Left lung (tissue), 10 donors: ENCODE measurements around the gene ERC2. TPM values are rescaled to one million over a fixed set of nuclear protein-coding genes. Genes with fewer than 3 reads are reported as not detected.

Experiments used
- ATAC-seq: fragments of 200-7000 bp; cut with Tn5 transposase; one replicate; pipeline ENCODE4 v1.9.1; 2020; ENCODE audit warnings: moderate library complexity
- DNase-seq, 4 donors: peaks; one replicate each; pipeline ENCODE4 v3.0.0-alpha.2; 2013 to 2020
- H3K27ac ChIP-seq, 2 donors: fragments of 200-600 bp; sonication (generic) in 1 of 2; one replicate each; pipeline versions ENCODE4 v1.5.0 to v1.8.0; 2020 to 2021
- H3K27me3 ChIP-seq, 2 donors: fragments of 200-600 bp; sonication (generic) in 1 of 2; one replicate each; pipeline versions ENCODE4 v1.5.0 to v1.8.0; 2020 to 2021
- H3K36me3 ChIP-seq, 2 donors: fragments of 200-600 bp; sonication (generic) in 1 of 2; one replicate each; pipeline versions ENCODE4 v1.5.0 to v1.8.0; 2020 to 2021
- H3K4me1 ChIP-seq, 2 donors: fragments of 200-600 bp; one replicate each; pipeline ENCODE4 v1.8.0; 2021
- H3K4me3 ChIP-seq, 2 donors: fragments of 200-600 bp; sonication (generic) in 1 of 2; one replicate each; pipeline versions ENCODE4 v1.5.0 to v1.8.0; 2020 to 2021; ENCODE audit warnings: mild to moderate bottlenecking in 1 of 2
- H3K9me3 ChIP-seq, 2 donors: fragments of 200-600 bp; sonication (generic) in 1 of 2; one replicate each; pipeline versions ENCODE4 v1.5.0 to v1.8.0; 2020 to 2021
- CTCF ChIP-seq, 2 donors: fragments of 200-600 bp; sonication (generic) in 1 of 2; IDR thresholded peaks; one replicate each; pipeline versions ENCODE4 v1.5.0 to v1.8.0; 2021; ENCODE audit warnings: antibody characterized with exemption in 2 of 2
- intact Hi-C, 2 donors: fragments of 100-400 bp; cut with DNase I; formaldehyde crosslinking; loops; one replicate each; pipeline versions ENCODE4 v1.11.2 to v1.14.2; 2022
- polyA plus RNA-seq, 6 donors: library from polyadenylated mRNA; unstranded; fragments of 120-200 nt; gene quantifications; one replicate each; pipeline ENCODE4 v1.2.1, GENCODE V29; 2013; ENCODE audit not compliant: insufficient read length in 6 of 6
- total RNA-seq, 2 donors: library from RNA; stranded (reverse); fragmentation: NEBNext Ultra II Directional; extraction: Animal tissue kit (Norgen Biotek cat#: 25700); gene quantifications; one replicate each; pipeline ENCODE4 v1.2.1, GENCODE V29; 2021
- donor health status: DM: no; HTN: yes; CAD: no.
- donor health status: DM: no; HTN: no; CAD: no.

ERC2 gene
- total and polyA plus RNA-seq, 8 donors: 1.6 to 3.3 (median 2.1) TPM

GRCh38 chr3:55490276-55490913 is 977.9 kb downstream of the ERC2 start:
- no peak overlapping the region for H3K27ac ChIP-seq
- no peak overlapping the region for H3K4me3 ChIP-seq
- H3K4me1 ChIP-seq: peaks cover 8 to 18% of the 10 kb centered on the region in 2 donors
- peaks cover 5 to 89% of the 10 kb centered on the region in 2 donors for H3K27me3 ChIP-seq
- no peak for TF ChIP-seq CTCF (IDR thresholded peaks at IDR 0.05)
- ATAC-seq (peak; percentile 43), DNase-seq (no peak)
- H3K36me3 ChIP-seq: no peaks in the 10 kb centered on the region
- intact Hi-C loops: no loop called here
- no peaks in the 10 kb centered on the region for H3K9me3 ChIP-seq

- intact Hi-C loops: loop anchor here in 1 of 2 donors (10.0 kb wide), 1 partner anchor 255 kb away; no protein-coding TSS in a partner anchor
- TF ChIP-seq CTCF (IDR thresholded peaks at IDR 0.05): no peak
- Histone ChIP-seq H3K27me3 (peaks cover 5 to 95% of the 10 kb centered on the region in 2 donors), H3K4me1 (peaks cover 8 to 18% of the 10 kb centered on the region in 2 donors), H3K9me3 (no peaks in the 10 kb centered on the region), H3K36me3 (no peaks in the 10 kb centered on the region), H3K27ac (no peak overlapping the region), H3K4me3 (no peak overlapping the region)
- peak; percentile 2 for ATAC-seq
- DNase-seq: peak in 1 of 4 donors; percentile 80
Measured at GRCh38 chr3:55489798-55490132, 978.5 kb downstream of the ERC2 start.

- intact Hi-C loops: loop anchor here in 1 of 2 donors (10.0 kb wide), 1 partner anchor 256 kb away; no protein-coding TSS in a partner anchor
- H3K4me3 ChIP-seq: peak overlapping the region; percentile 58 to 66
- ATAC-seq: peak; percentile 18
Measured at GRCh38 chr3:55488398-55489055, 979.7 kb downstream of the ERC2 start.

GRCh38 chr3:55487381-55488241 is 980.7 kb downstream of the ERC2 start:
- DNase-seq: peak in 1 of 4 donors; percentile 47
- Histone ChIP-seq H3K4me3 (peak overlapping the region; percentile 58 to 66), H3K27me3 (peaks cover 9 to 100% of the 10 kb centered on the region in 2 donors), H3K27ac (peak overlapping the region; percentile 65 to 72), H3K4me1 (peaks cover 8 to 18% of the 10 kb centered on the region in 2 donors), H3K9me3 (no peaks in the 10 kb centered on the region), H3K36me3 (no peaks in the 10 kb centered on the region)
- ATAC-seq: peak; percentile 8
- intact Hi-C loops: loop anchor here in 1 of 2 donors (10.0 kb wide), 1 partner anchor 257 kb away; no protein-coding TSS in a partner anchor
- TF ChIP-seq CTCF (IDR thresholded peaks at IDR 0.05): no peak

More at GRCh38 chr3:55488398-55489055, 979.7 kb downstream of the ERC2 start:
- Histone ChIP-seq H3K27ac (peak overlapping the region in 1 of 2 donors; percentile 67), H3K36me3 (no peaks in the 10 kb centered on the region), H3K4me1 (peaks cover 8 to 18% of the 10 kb centered on the region in 2 donors), H3K9me3 (no peaks in the 10 kb centered on the region), H3K27me3 (peaks cover 5 to 100% of the 10 kb centered on the region in 2 donors)
- peak in 3 of 4 donors; percentile 64 to 81 (median 74) for DNase-seq
- TF ChIP-seq CTCF (IDR thresholded peaks at IDR 0.05): no peak
